CD4-positive, alpha-beta T cell treated with Interleukin-1 beta for 1 hour (primary cell): ENCODE results near the gene SLC7A11.
A peak's percentile ranks its signal among the peaks of the same experiment; 100 is the strongest.

Experiments
- DNase-seq, 2 donors: peaks; one replicate each; pipeline ENCODE4 v3.0.0-alpha.2; 2020 to 2022

SLC7A11 gene

GRCh38 chr4:138204507-138204906, 37.6 kb downstream of the SLC7A11 start:
- DNase-seq, result no peak

GRCh38 chr4:138202686-138203085, 39.5 kb downstream of the SLC7A11 start:
- no peak for DNase-seq

GRCh38 chr4:138200236-138200590, 41.9 kb downstream of the SLC7A11 start:
- DNase-seq, result no peak

GRCh38 chr4:138199568-138200235, 42.4 kb downstream of the SLC7A11 start:
- DNase-seq, result no peak

GRCh38 chr4:138196153-138196552, 46.0 kb downstream of the SLC7A11 start:
- no peak for DNase-seq

- no peak for DNase-seq
Observed at GRCh38 chr4:138193963-138194362, 48.2 kb downstream of the SLC7A11 start.

- DNase-seq, result no peak
Observed at GRCh38 chr4:138192113-138192512, 50.0 kb downstream of the SLC7A11 start.

GRCh38 chr4:138190452-138190858, 51.7 kb downstream of the SLC7A11 start:
- DNase-seq, result no peak

GRCh38 chr4:138189206-138189605, 52.9 kb downstream of the SLC7A11 start:
- DNase-seq, result no peak

- DNase-seq, result no peak
Observed at GRCh38 chr4:138188406-138189084, 53.6 kb downstream of the SLC7A11 start.

- DNase-seq, result no peak
Observed at GRCh38 chr4:138185859-138186645, 56.1 kb downstream of the SLC7A11 start.

GRCh38 chr4:138184886-138185285, 57.3 kb downstream of the SLC7A11 start:
- no peak for DNase-seq

- peak in 1 of 2 donors; percentile 2 for DNase-seq
Observed at GRCh38 chr4:138182838-138183426, 59.2 kb downstream of the SLC7A11 start.

GRCh38 chr4:138181287-138181686, 60.9 kb downstream of the SLC7A11 start:
- no peak for DNase-seq

GRCh38 chr4:138178566-138178965, 63.6 kb downstream of the SLC7A11 start:
- no peak for DNase-seq

GRCh38 chr4:138177278-138177968, 64.7 kb downstream of the SLC7A11 start:
- DNase-seq, result no peak

GRCh38 chr4:138174981-138175794, 67.0 kb downstream of the SLC7A11 start:
- no peak for DNase-seq

- no peak for DNase-seq
Observed at GRCh38 chr4:138164208-138164607, 77.9 kb downstream of the SLC7A11 start.

- no peak for DNase-seq
Observed at GRCh38 chr4:138163171-138163570, 79.0 kb downstream of the SLC7A11 start.

GRCh38 chr4:138162259-138162658, 79.9 kb downstream of the SLC7A11 start:
- no peak for DNase-seq

- DNase-seq, result no peak
Observed at GRCh38 chr4:138161351-138161750, 80.8 kb downstream of the SLC7A11 start.

GRCh38 chr4:138158746-138159297, 83.3 kb downstream of the SLC7A11 start:
- no peak for DNase-seq
